Sigmoid colon (tissue), 7 donors: Measurements from ENCODE around the gene HOPX. TPM values are rescaled to one million over a fixed set of nuclear protein-coding genes. Genes with fewer than 3 reads are reported as not detected.

Experiments
- DNase-seq: peaks from one replicate; pipeline ENCODE4 v3.0.0-alpha.2; 2019
- H3K27ac ChIP-seq, 4 donors: fragments of 200-600 bp; sonication (generic); one replicate each; pipeline ENCODE4 v1.5.1; 2016 to 2019; ENCODE audit warnings: mild to moderate bottlenecking in 1 of 4
- H3K27me3 ChIP-seq, 3 donors: fragments of 200-600 bp; sonication (generic); one replicate each; pipeline ENCODE4 v1.5.1; 2019; ENCODE audit warnings: mild to moderate bottlenecking in 1 of 3
- H3K36me3 ChIP-seq, 4 donors: fragments of 200-600 bp; sonication (generic); one replicate each; pipeline ENCODE4 v1.5.1; 2016 to 2019
- H3K4me1 ChIP-seq, 4 donors: fragments of 200-600 bp; sonication (generic); one replicate each; pipeline ENCODE4 v1.5.1; 2017 to 2019
- H3K4me3 ChIP-seq, 4 donors: fragments of 200-600 bp; sonication (generic); one replicate each; pipeline ENCODE4 v1.5.1; 2017 to 2019; ENCODE audit warnings: mild to moderate bottlenecking in 2 of 4, moderate library complexity in 1 of 4
- H3K9me3 ChIP-seq, 4 donors: fragments of 200-600 bp in 3 of 4; sonication (generic) in 3 of 4; one replicate each; pipeline versions ENCODE4 v1.5.1 to v1.6.1; 2013 to 2019
- CTCF ChIP-seq, 4 experiments: fragments of 450-650 bp in 3 of 4; fragments of 200-600 bp in 1 of 4; IDR thresholded peaks; one replicate each; pipeline ENCODE4 v1.5.1; 2016 to 2019; ENCODE audit warnings: antibody characterized with exemption in 4 of 4, mild to moderate bottlenecking in 3 of 4, moderate library complexity in 2 of 4
- EP300 ChIP-seq, 4 donors: sonication (generic); formaldehyde crosslinking; IDR thresholded peaks; one replicate each; pipeline ENCODE4 v1.6.1; 2017; ENCODE audit warnings: antibody characterized with exemption in 4 of 4
- POLR2A ChIP-seq, 2 donors: fragments of 450-650 bp; IDR thresholded peaks; one replicate each; pipeline ENCODE4 v1.6.1; 2016; ENCODE audit warnings: antibody characterized with exemption in 2 of 2, mild to moderate bottlenecking in 2 of 2, moderate library complexity in 2 of 2
- POLR2AphosphoS5 ChIP-seq, 4 donors: sonication (generic); formaldehyde crosslinking; IDR thresholded peaks; one replicate each; pipeline ENCODE4 v1.6.1; 2017; ENCODE audit warnings: antibody characterized with exemption in 4 of 4
- WGBS, 2 donors: extraction: QIAGEN DNeasy Blood & Tissue Kit; methylation state at CpG; one replicate each; pipeline ENCODE4 v1.1.7; 2013; 5-methylcytosine and 5-hydroxymethylcytosine counted together
- intact Hi-C: fragments of 100-400 bp; cut with DNase I; formaldehyde crosslinking; loops from one replicate; pipeline ENCODE4 v1.15.1; 2023
- polyA plus RNA-seq, 3 donors: library from polyadenylated mRNA; stranded (reverse); fragments of 200-250 nt; gene quantifications; one replicate each; pipeline ENCODE4 v1.2.3, GENCODE V29; 2013
- total RNA-seq, 4 donors: library from RNA; depleted of rRNA; stranded (reverse); fragments of >200 nt; gene quantifications; one replicate each; pipeline ENCODE4 v1.1.0, GENCODE V29; 2016
- donor health status: healthy with polysubstance abuse.
- donor health status: Bipolar disorder and iron deficiency.
- donor health status: healthy.

HOPX gene
- total and polyA plus RNA-seq, 7 donors: 2.5 to 57.9 (median 24.7) TPM

DNA sequence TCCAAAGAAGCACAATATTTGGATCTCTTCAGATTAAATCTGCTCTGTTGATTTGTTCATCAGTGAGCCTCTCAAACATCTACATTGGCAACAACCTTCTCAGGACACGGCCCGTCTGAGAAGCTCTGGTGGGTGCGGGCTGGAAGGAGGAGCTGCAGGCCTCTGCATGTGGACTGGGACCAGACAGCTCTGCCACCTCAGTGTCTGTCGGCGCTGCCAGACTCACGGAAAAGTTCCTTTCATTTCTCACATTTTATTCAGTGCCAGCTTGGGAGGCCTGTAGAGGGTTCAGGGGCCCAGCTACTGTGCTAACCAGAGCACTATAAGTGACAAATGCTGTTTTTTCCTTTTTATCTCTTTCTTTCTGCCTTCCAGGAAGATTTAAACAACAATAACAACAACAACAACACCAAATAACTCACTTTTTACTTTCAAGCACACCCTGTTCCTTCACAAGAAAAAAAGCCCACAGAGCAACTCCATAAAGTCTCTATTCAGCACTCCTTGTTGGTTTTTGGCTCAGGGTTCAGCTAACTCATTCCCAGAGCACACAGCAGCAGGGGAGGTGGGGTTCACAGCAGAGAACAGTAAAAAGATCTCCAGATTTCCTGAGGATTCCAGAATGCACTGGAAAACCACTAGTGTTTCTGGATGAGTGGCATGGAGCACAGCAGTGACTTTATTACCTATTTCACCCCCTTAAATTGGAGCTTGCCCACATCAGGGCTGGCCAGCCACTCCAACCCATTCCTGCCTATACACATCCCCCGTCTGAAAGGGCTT is 23.2 kb upstream of the HOPX start:
- Histone ChIP-seq H3K27ac (peak overlapping the region in 1 of 4 donors; percentile 64), H3K4me3 (no peak overlapping the region), H3K27me3 (no peaks in the 10 kb centered on the region), H3K4me1 (peaks cover 0 to 12% (median 5%) of the 10 kb centered on the region in 4 donors), H3K36me3 (no peaks in the 10 kb centered on the region), H3K9me3 (no peaks in the 10 kb centered on the region)
- TF ChIP-seq POLR2A (IDR thresholded peaks at IDR 0.05) (no peak), CTCF (IDR thresholded peaks at IDR 0.05) (no peak), EP300 (IDR thresholded peaks at IDR 0.05) (no peak)
- no peak for DNase-seq
- WGBS, 2 donors: 88 to 93% methylated on average over 7 of the region's 7 CpGs
- intact Hi-C loops: no loop called here

DNA sequence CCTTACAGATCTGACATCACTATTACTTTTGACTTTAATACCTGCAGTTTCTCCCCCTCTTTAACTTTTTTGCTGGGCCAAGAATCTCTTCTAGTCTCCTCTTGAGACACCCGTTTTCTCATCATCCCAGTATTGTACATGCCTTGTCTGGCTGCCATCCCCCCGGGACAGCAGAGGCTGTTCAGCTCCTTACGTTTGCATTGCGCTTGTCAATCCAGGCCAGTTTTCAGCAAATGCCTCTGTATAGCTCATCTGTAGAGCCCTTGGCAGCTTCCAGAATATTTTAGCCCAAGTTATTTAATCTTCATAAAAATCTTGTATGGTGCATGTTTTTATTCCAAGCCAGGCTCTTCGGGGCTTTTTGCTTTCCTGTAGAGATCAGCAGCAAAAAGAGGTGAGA is 22.3 kb upstream of the HOPX start:
- intact Hi-C loops: no loop called here

DNA sequence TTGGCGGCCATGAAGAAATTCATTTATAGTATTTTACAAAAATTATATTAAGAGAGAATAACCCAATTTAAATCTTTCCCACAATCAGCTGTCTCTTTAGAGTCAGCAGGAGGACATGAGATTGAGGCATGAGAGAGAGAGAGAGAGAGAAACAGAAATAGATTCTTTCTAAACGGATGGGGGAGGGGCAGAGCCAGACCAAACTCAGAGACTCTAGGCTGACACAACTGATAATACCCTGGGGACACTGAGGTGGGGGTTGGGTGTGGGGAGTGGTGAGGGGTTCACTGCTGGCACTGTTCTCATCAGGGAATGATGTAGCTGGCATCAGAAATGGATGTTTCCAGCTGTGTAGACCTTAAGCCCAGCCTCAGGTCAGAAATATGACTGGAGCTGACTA is 20.5 kb upstream of the HOPX start:
- Histone ChIP-seq H3K4me3 (no peak overlapping the region), H3K9me3 (no peaks in the 10 kb centered on the region), H3K27me3 (no peaks in the 10 kb centered on the region), H3K27ac (no peak overlapping the region), H3K36me3 (no peaks in the 10 kb centered on the region), H3K4me1 (peaks cover 0 to 12% (median 5%) of the 10 kb centered on the region in 4 donors)
- DNase-seq: no peak
- intact Hi-C loops: no loop called here
- WGBS, 2 donors: 71 to 92% methylated on average over 2 of the region's 2 CpGs
- TF ChIP-seq POLR2A (IDR thresholded peaks at IDR 0.05): no peak
- TF ChIP-seq POLR2AphosphoS5 (IDR thresholded peaks at IDR 0.05): no peak
- no peak for TF ChIP-seq EP300 (IDR thresholded peaks at IDR 0.05)
- no peak for TF ChIP-seq CTCF (IDR thresholded peaks at IDR 0.05)

More for the DNA sequence above, 22.3 kb upstream of the HOPX start:
- H3K9me3 ChIP-seq: no peaks in the 10 kb centered on the region
- no peak for TF ChIP-seq EP300 (IDR thresholded peaks at IDR 0.05)
- TF ChIP-seq CTCF (IDR thresholded peaks at IDR 0.05): no peak
- TF ChIP-seq POLR2AphosphoS5 (IDR thresholded peaks at IDR 0.05): no peak
- TF ChIP-seq POLR2A (IDR thresholded peaks at IDR 0.05): no peak
- H3K4me3 ChIP-seq: no peak overlapping the region
- 80 to 90% methylated on average over 5 of the region's 5 CpGs for WGBS, 2 donors
- no peaks in the 10 kb centered on the region for H3K36me3 ChIP-seq
- no peak for DNase-seq
- H3K27ac ChIP-seq: no peak overlapping the region
- H3K27me3 ChIP-seq: no peaks in the 10 kb centered on the region
- peaks cover 0 to 12% (median 5%) of the 10 kb centered on the region in 4 donors for H3K4me1 ChIP-seq

- WGBS, 2 donors: 82 to 87% methylated on average over 4 of the region's 4 CpGs
- no peak overlapping the region for H3K27ac ChIP-seq
- H3K9me3 ChIP-seq: no peaks in the 10 kb centered on the region
- H3K4me1 ChIP-seq: peaks cover 0 to 12% (median 5%) of the 10 kb centered on the region in 4 donors
- no peak for DNase-seq
- TF ChIP-seq CTCF (IDR thresholded peaks at IDR 0.05) (no peak), POLR2A (IDR thresholded peaks at IDR 0.05) (no peak), EP300 (IDR thresholded peaks at IDR 0.05) (no peak), POLR2AphosphoS5 (IDR thresholded peaks at IDR 0.05) (no peak)
- intact Hi-C loops: no loop called here
- H3K36me3 ChIP-seq: no peaks in the 10 kb centered on the region
- H3K27me3 ChIP-seq: no peaks in the 10 kb centered on the region
- no peak overlapping the region for H3K4me3 ChIP-seq
These were observed 20.0 kb upstream of the HOPX start for GRCh38 chr4:56701161-56701480.
